ENCODE data around the gene MELTF. TPM values are rescaled to one million over a fixed set of nuclear protein-coding genes. Genes with fewer than 3 reads are reported as not detected.

MELTF gene
- total and polyA plus RNA-seq, 9 of the 15 experiments (the other 6 are each of a cell fraction or from before 2014, with no cell fraction given): 0.35 to 10.5 (median 4.5) TPM

DNA sequence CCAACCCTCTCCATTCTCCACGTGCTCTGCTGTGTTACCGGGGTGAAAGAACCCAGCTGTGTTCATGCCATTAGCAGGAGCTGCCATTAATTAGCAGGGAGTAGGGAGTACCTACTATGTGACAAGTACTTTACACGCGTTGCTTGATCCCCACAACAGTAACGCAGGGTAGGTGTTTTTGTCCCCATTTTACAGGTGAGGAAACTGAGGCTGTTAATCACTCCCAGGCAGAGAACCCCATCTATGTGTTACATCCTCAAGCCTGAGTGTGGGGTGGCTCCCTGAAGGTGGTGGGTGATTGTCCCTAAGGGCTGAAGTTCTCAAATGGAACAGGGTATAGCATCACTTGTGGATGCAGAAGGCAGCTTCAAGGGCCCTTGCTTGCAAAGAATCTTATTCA lies 22.8 kb downstream of the MELTF start:
- H3K27me3 ChIP-seq (ENCODE audit: control insufficient read depth in 2 of 2, insufficient read depth in 2 of 2, low read length in 2 of 2): no peaks in the 10 kb centered on the region
- ChIA-PET CTCF (ENCODE audit: low intra/inter-chr PET ratio) (no interaction called here), POLR2A (interaction anchor here (0.8 to 1.2 kb wide), 4 partner anchors 13 to 117 kb away, joined by 3 to 6 read pairs (median 3); partner anchors contain the start of gene MELTF)
- H3K27ac ChIP-seq (ENCODE audit: extremely low read depth, low read depth, low read length): no peak overlapping the region
- 83% methylated on average over 5 of the region's 5 CpGs for WGBS (ENCODE audit: insufficient coverage, low coverage, missing lambda C conversion rate)
- no peaks in the 10 kb centered on the region for H3K79me2 ChIP-seq (ENCODE audit: control insufficient read depth, insufficient read depth, low read length)
- ATAC-seq: no peak
- no peaks in the 10 kb centered on the region for H3K36me3 ChIP-seq (ENCODE audit: control insufficient read depth, insufficient read depth, low read length)
- no TSS peak for BruUV-seq (replicated peaks)
- peaks cover 3 to 58% of the 10 kb centered on the region in 2 experiments; a peak in 3 of 5 replicates for H3K4me1 ChIP-seq (replicated peaks in 1 of 2; ENCODE audit: control insufficient read depth in 2 of 2, insufficient read depth in 2 of 2, low read length in 2 of 2)
- TF ChIP-seq, protein P1, sequence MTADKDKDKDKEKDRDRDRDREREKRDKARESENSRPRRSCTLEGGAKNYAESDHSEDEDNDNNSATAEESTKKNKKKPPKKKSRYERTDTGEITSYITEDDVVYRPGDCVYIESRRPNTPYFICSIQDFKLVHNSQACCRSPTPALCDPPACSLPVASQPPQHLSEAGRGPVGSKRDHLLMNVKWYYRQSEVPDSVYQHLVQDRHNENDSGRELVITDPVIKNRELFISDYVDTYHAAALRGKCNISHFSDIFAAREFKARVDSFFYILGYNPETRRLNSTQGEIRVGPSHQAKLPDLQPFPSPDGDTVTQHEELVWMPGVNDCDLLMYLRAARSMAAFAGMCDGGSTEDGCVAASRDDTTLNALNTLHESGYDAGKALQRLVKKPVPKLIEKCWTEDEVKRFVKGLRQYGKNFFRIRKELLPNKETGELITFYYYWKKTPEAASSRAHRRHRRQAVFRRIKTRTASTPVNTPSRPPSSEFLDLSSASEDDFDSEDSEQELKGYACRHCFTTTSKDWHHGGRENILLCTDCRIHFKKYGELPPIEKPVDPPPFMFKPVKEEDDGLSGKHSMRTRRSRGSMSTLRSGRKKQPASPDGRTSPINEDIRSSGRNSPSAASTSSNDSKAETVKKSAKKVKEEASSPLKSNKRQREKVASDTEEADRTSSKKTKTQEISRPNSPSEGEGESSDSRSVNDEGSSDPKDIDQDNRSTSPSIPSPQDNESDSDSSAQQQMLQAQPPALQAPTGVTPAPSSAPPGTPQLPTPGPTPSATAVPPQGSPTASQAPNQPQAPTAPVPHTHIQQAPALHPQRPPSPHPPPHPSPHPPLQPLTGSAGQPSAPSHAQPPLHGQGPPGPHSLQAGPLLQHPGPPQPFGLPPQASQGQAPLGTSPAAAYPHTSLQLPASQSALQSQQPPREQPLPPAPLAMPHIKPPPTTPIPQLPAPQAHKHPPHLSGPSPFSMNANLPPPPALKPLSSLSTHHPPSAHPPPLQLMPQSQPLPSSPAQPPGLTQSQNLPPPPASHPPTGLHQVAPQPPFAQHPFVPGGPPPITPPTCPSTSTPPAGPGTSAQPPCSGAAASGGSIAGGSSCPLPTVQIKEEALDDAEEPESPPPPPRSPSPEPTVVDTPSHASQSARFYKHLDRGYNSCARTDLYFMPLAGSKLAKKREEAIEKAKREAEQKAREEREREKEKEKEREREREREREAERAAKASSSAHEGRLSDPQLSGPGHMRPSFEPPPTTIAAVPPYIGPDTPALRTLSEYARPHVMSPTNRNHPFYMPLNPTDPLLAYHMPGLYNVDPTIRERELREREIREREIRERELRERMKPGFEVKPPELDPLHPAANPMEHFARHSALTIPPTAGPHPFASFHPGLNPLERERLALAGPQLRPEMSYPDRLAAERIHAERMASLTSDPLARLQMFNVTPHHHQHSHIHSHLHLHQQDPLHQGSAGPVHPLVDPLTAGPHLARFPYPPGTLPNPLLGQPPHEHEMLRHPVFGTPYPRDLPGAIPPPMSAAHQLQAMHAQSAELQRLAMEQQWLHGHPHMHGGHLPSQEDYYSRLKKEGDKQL (CRISPR knock-in tag; IDR thresholded peaks at IDR 0.05; ENCODE audit: borderline replicate concordance): no peak
- TF ChIP-seq, protein P2, sequence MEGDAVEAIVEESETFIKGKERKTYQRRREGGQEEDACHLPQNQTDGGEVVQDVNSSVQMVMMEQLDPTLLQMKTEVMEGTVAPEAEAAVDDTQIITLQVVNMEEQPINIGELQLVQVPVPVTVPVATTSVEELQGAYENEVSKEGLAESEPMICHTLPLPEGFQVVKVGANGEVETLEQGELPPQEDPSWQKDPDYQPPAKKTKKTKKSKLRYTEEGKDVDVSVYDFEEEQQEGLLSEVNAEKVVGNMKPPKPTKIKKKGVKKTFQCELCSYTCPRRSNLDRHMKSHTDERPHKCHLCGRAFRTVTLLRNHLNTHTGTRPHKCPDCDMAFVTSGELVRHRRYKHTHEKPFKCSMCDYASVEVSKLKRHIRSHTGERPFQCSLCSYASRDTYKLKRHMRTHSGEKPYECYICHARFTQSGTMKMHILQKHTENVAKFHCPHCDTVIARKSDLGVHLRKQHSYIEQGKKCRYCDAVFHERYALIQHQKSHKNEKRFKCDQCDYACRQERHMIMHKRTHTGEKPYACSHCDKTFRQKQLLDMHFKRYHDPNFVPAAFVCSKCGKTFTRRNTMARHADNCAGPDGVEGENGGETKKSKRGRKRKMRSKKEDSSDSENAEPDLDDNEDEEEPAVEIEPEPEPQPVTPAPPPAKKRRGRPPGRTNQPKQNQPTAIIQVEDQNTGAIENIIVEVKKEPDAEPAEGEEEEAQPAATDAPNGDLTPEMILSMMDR (IDR thresholded peaks at IDR 0.05 in 2 of 3, conservative IDR thresholded peaks at IDR 0.05 in 1 of 3; ENCODE audit: insufficient read depth in 2 of 3, low read depth in 1 of 3, low read length in 3 of 3): no peak
- TF ChIP-seq ADNP (tag; IDR thresholded peaks at IDR 0.05) (peak; percentile 47; the same call in 1 of the 2 replicates), FOXJ3 (CRISPR knock-in tag; IDR thresholded peaks at IDR 0.05) (no peak), RBM25 (IDR thresholded peaks at IDR 0.05; ENCODE audit: low read depth, low read length, severe bottlenecking) (peak; percentile 83), SMARCA5 (IDR thresholded peaks at IDR 0.05) (0 out of 2 replicates have a peak, but pooled peaks have one; percentile 38), CBX1 (IDR thresholded peaks at IDR 0.05; ENCODE audit: low read depth) (0 out of 2 replicates have a peak, but pooled peaks have one; percentile 57), RFX7 (CRISPR knock-in tag; IDR thresholded peaks at IDR 0.05) (no peak), E2F3 (CRISPR knock-in tag; IDR thresholded peaks at IDR 0.05) (no peak), BCOR (IDR thresholded peaks at IDR 0.05) (peak; percentile 85), KDM1A (IDR thresholded peaks at IDR 0.05) (peak; percentile 42 to 74; a peak in 3 of 4 replicates)
- TF ChIP-seq, protein P3, sequence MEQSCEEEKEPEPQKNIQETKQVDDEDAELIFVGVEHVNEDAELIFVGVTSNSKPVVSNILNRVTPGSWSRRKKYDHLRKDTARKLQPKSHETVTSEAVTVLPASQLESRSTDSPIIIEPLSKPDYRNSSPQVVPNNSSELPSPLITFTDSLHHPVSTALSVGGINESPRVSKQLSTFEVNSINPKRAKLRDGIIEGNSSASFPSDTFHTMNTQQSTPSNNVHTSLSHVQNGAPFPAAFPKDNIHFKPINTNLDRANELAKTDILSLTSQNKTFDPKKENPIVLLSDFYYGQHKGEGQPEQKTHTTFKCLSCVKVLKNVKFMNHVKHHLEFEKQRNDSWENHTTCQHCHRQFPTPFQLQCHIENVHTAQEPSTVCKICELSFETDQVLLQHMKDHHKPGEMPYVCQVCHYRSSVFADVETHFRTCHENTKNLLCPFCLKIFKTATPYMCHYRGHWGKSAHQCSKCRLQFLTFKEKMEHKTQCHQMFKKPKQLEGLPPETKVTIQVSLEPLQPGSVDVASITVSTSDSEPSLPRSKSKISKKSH (CRISPR knock-in tag; IDR thresholded peaks at IDR 0.05): no peak
- no peaks in the 10 kb centered on the region for H3K9me1 ChIP-seq (ENCODE audit: control insufficient read depth, insufficient read depth, low read length)
- peak; percentile 70 for FAIRE-seq
- no peak for DNase-seq (ENCODE audit: extremely low read depth in 1 of 4, low spot score in 3 of 4)
- in situ Hi-C loops (cut with MboI) (no loop called here), intact Hi-C loops (cut with micrococcal nuclease) (no loop called here)
- no peak overlapping the region for H3K4me2 ChIP-seq (ENCODE audit: insufficient read depth, low read length)
- no peak overlapping the region for H3K9ac ChIP-seq (ENCODE audit: insufficient read depth in 1 of 2, low read depth in 2 of 2, low read length in 2 of 2)
- no peak overlapping the region for H2AFZ ChIP-seq (ENCODE audit: low read depth, low read length)
- H3K4me3 ChIP-seq: no peak overlapping the region
- H3K9me3 ChIP-seq (replicated peaks; ENCODE audit: control insufficient read depth, insufficient read depth, low read depth, low read length): no peaks in the 10 kb centered on the region
- no peaks in the 10 kb centered on the region for H4K20me1 ChIP-seq (replicated peaks; ENCODE audit: control insufficient read depth, insufficient read depth, low read length)

Data from K562 (cell line).